IMR-90 (cell line): ENCODE results near the gene UBALD1. TPM values are rescaled to one million over a fixed set of nuclear protein-coding genes. Genes with fewer than 3 reads are reported as not detected.

Experiments
- ATAC-seq: fragments of 200-7000 bp; cut with Tn5 transposase; 2 replicates; pipeline ENCODE4 v1.9.1; 2020; ENCODE audit warnings: low read depth, mild to moderate bottlenecking, moderate library complexity
- BruUV-seq: library from RNA; stranded (reverse); fragments of 400-500 nt; replicated peaks from 2 replicates; lab custom pipeline; 2021; lab: Mats Ljungman, UMichigan
- CTCF ChIA-PET: fragments of 300-600 bp; formaldehyde crosslinking; extraction: SDS; loops from one replicate; lab custom pipeline; 2021; ENCODE audit warnings: antibody characterized with exemption; lab: Yijun Ruan, JAX
- POLR2A ChIA-PET: fragments of 300-600 bp; sonication (Branson Sonifier 250); formaldehyde crosslinking; loops from one replicate; lab custom pipeline; 2022; ENCODE audit warnings: antibody characterized with exemption; ENCODE audit not compliant: unreplicated experiment; lab: Charles Lee
- DNase-seq: peaks from one replicate; pipeline ENCODE4 v3.0.0; 2013
- H2AFZ ChIP-seq: replicated peaks from 2 replicates; pipeline ENCODE3; 2013; ENCODE audit warnings: low read length, mild to moderate bottlenecking; ENCODE audit not compliant: poor library complexity
- H2AK5ac ChIP-seq: 2 replicates; pipeline ENCODE4 v1.6.1; 2013; ENCODE audit warnings: low read depth, low read length, inconsistent platforms
- H2AK9ac ChIP-seq: replicated peaks from 2 replicates; pipeline ENCODE3; 2013; ENCODE audit warnings: mild to moderate bottlenecking, low read depth, low read length, moderate library complexity; ENCODE audit not compliant: poor library complexity
- H2BK120ac ChIP-seq: 2 replicates; pipeline ENCODE4 v1.6.1; 2013; ENCODE audit warnings: low read depth, low read length, inconsistent platforms
- H2BK15ac ChIP-seq: 3 replicates; pipeline ENCODE4 v1.6.1; 2013; ENCODE audit warnings: low read depth, low read length, inconsistent platforms
- H2BK20ac ChIP-seq: 2 replicates; pipeline ENCODE4 v1.6.1; 2013; ENCODE audit warnings: low read depth, mild to moderate bottlenecking, inconsistent platforms, low read length, moderate library complexity
- H2BK5ac ChIP-seq: 2 replicates; pipeline ENCODE4 v1.6.1; 2013; ENCODE audit warnings: mild to moderate bottlenecking, low read depth, low read length, inconsistent platforms; ENCODE audit not compliant: poor library complexity, severe bottlenecking
- H3K14ac ChIP-seq: replicated peaks from 2 replicates; pipeline ENCODE4 v1.6.1; 2013; ENCODE audit warnings: low read depth, low read length, inconsistent platforms
- H3K18ac ChIP-seq: 2 replicates; pipeline ENCODE4 v1.6.1; 2013; ENCODE audit warnings: low read depth, low read length, control low read depth
- H3K23ac ChIP-seq: 2 replicates; pipeline ENCODE4 v1.6.1; 2013; ENCODE audit warnings: low read depth, low read length, inconsistent platforms
- H3K27ac ChIP-seq: 2 replicates; pipeline ENCODE4 v1.5.1; 2013; ENCODE audit warnings: mild to moderate bottlenecking, control low read depth, low read length; ENCODE audit not compliant: insufficient read depth
- H3K27me3 ChIP-seq: 2 replicates; pipeline ENCODE4 v1.6.1; 2013; ENCODE audit warnings: low read length; ENCODE audit not compliant: control insufficient read depth, insufficient read depth
- H3K36me3 ChIP-seq: 2 replicates; pipeline ENCODE4 v1.6.1; 2013; ENCODE audit warnings: low read length, mixed read lengths; ENCODE audit not compliant: control insufficient read depth, insufficient read depth
- H3K4ac ChIP-seq: 2 replicates; pipeline ENCODE4 v1.6.1; 2013; ENCODE audit warnings: low read depth, low read length, inconsistent platforms
- H3K4me1 ChIP-seq: 2 replicates; pipeline ENCODE4 v1.6.1; 2013; ENCODE audit warnings: low read length, mixed read lengths; ENCODE audit not compliant: control insufficient read depth, insufficient read depth
- H3K4me2 ChIP-seq: 2 replicates; pipeline ENCODE4 v1.6.1; 2013; ENCODE audit warnings: low read depth, mild to moderate bottlenecking, control low read depth, low read length, moderate library complexity
- H3K4me3 ChIP-seq: 2 replicates; pipeline ENCODE4 v1.5.1; 2013; ENCODE audit warnings: low read depth, mild to moderate bottlenecking, control low read depth, low read length, moderate library complexity; ENCODE audit not compliant: insufficient read depth
- H3K56ac ChIP-seq: 2 replicates; pipeline ENCODE4 v1.6.1; 2013; ENCODE audit warnings: low read length, inconsistent platforms; ENCODE audit not compliant: insufficient read depth; ENCODE audit errors: extremely low read depth
- H3K79me1 ChIP-seq, 2 experiments: 2 replicates each; pipeline ENCODE4 v1.6.1; 2013; ENCODE audit warnings: low read length in 2 of 2, inconsistent platforms in 1 of 2, low read depth in 1 of 2
- H3K9ac ChIP-seq: 2 replicates; pipeline ENCODE4 v1.6.1; 2013; ENCODE audit warnings: low read depth, low read length, control low read depth
- H3K9me1 ChIP-seq: 2 replicates; pipeline ENCODE4 v1.6.1; 2013; ENCODE audit warnings: low read length, inconsistent platforms; ENCODE audit not compliant: insufficient read depth
- H3K9me3 ChIP-seq: 2 replicates; pipeline ENCODE4 v1.6.1; 2013; ENCODE audit warnings: low read length; ENCODE audit not compliant: control insufficient read depth, insufficient read depth
- H4K20me1 ChIP-seq: 2 replicates; pipeline ENCODE4 v1.6.1; 2013; ENCODE audit warnings: low read length, inconsistent platforms; ENCODE audit not compliant: insufficient read depth
- H4K5ac ChIP-seq: 2 replicates; pipeline ENCODE4 v1.6.1; 2013; ENCODE audit warnings: mild to moderate bottlenecking, low read depth, low read length, control low read depth
- H4K8ac ChIP-seq, 2 experiments: 2 replicates each; pipeline ENCODE4 v1.6.1; 2013; ENCODE audit warnings: low read depth in 2 of 2, low read length in 2 of 2, control low read depth in 1 of 2, inconsistent platforms in 1 of 2
- H4K91ac ChIP-seq: 2 replicates; pipeline ENCODE4 v1.6.1; 2013; ENCODE audit warnings: low read depth, low read length, inconsistent platforms; ENCODE audit not compliant: insufficient read depth
- BHLHE40 ChIP-seq: fragments of 150-350 bp; IDR thresholded peaks from 2 replicates; pipeline ENCODE4 v1.6.1; 2016; ENCODE audit warnings: mild to moderate bottlenecking, low read depth, low read length
- CEBPB ChIP-seq: IDR thresholded peaks from 2 replicates; pipeline ENCODE4 v1.6.1; 2012; ENCODE audit warnings: low read depth, low read length, improper control_type of control experiment
- CHD1 ChIP-seq: IDR thresholded peaks from 2 replicates; pipeline ENCODE4 v1.6.1; 2012; ENCODE audit warnings: low read depth, low read length, improper control_type of control experiment
- CTCF ChIP-seq: conservative IDR thresholded peaks from 2 replicates; pipeline ENCODE4 v1.5.1; 2012; ENCODE audit warnings: mild to moderate bottlenecking, low read depth, low read length, improper control_type of control experiment
- ELK1 ChIP-seq: fragments of 150-350 bp; IDR thresholded peaks from 2 replicates; pipeline ENCODE4 v1.6.1; 2016; ENCODE audit warnings: low read depth, mild to moderate bottlenecking, low read length, moderate library complexity, borderline replicate concordance
- FOS ChIP-seq: fragments of 150-350 bp; IDR thresholded peaks from 2 replicates; pipeline ENCODE4 v1.6.1; 2016; ENCODE audit warnings: low read depth, low read length
- MAFK ChIP-seq: IDR thresholded peaks from 2 replicates; pipeline ENCODE4 v1.6.1; 2012; ENCODE audit warnings: low read depth, low read length, improper control_type of control experiment
- MAZ ChIP-seq: IDR thresholded peaks from 2 replicates; pipeline ENCODE4 v1.6.1; 2012; ENCODE audit warnings: low read depth, mild to moderate bottlenecking, low read length, improper control_type of control experiment, moderate library complexity, borderline replicate concordance
- MXI1 ChIP-seq: IDR thresholded peaks from 2 replicates; pipeline ENCODE4 v1.6.1; 2012; ENCODE audit warnings: low read depth, mild to moderate bottlenecking, low read length, moderate library complexity, borderline replicate concordance
- NFE2L2 ChIP-seq: fragments of 150-350 bp; IDR thresholded peaks from 2 replicates; pipeline ENCODE4 v1.6.1; 2016; ENCODE audit warnings: low read depth, mild to moderate bottlenecking, low read length
- POLR2A ChIP-seq: IDR thresholded peaks from 2 replicates; pipeline ENCODE4 v1.6.1; 2012; ENCODE audit warnings: mild to moderate bottlenecking, low read depth, low read length
- RAD21 ChIP-seq: IDR thresholded peaks from 2 replicates; pipeline ENCODE4 v1.6.1; 2012; ENCODE audit warnings: low read length, improper control_type of control experiment
- RCOR1 ChIP-seq: IDR thresholded peaks from 2 replicates; pipeline ENCODE4 v1.6.1; 2012; ENCODE audit warnings: mild to moderate bottlenecking, low read length, improper control_type of control experiment; ENCODE audit not compliant: insufficient replicate concordance
- RFX5 ChIP-seq: IDR thresholded peaks from 2 replicates; pipeline ENCODE4 v1.8.0; 2012; ENCODE audit warnings: low read depth, mild to moderate bottlenecking, low read length, moderate library complexity
- SMC3 ChIP-seq: fragments of 150-350 bp; IDR thresholded peaks from 2 replicates; pipeline ENCODE4 v1.6.1; 2016; ENCODE audit warnings: low read depth, mild to moderate bottlenecking, antibody characterized with exemption, low read length, moderate library complexity
- USF2 ChIP-seq: fragments of 150-350 bp; IDR thresholded peaks from 2 replicates; pipeline ENCODE4 v1.6.1; 2017; ENCODE audit warnings: mild to moderate bottlenecking, antibody characterized with exemption, low read length, low read depth
- WGBS, 2 experiments: methylation state at CpG; one replicate each; pipeline versions ENCODE4 v1.1.5 to v1.1.7; 2013; ENCODE audit warnings: missing lambda C conversion rate in 2 of 2; ENCODE audit not compliant: insufficient read length in 1 of 2; ENCODE audit errors: extremely low coverage in 2 of 2; 5-methylcytosine and 5-hydroxymethylcytosine counted together
- dilution Hi-C: fragments of 300-500 bp; cut with HindIII; formaldehyde crosslinking; loops from one replicate; pipeline ENCODE4 v1.14.3; 2018; ENCODE audit warnings: low sequenced_read_pairs; ENCODE audit not compliant: unreplicated experiment
- in situ Hi-C: fragments of 300-500 bp; cut with MboI; formaldehyde crosslinking; loops from 3 replicates; pipeline ENCODE4 v1.14.3; 2019; ENCODE audit warnings: low sequenced_read_pairs, inconsistent platforms, mixed read lengths
- intact Hi-C: fragments of 100-400 bp; cut with micrococcal nuclease; formaldehyde crosslinking; loops from 2 replicates; pipeline ENCODE4 v1.10.0; 2022
- polyA plus RNA-seq, 3 experiments: library from polyadenylated mRNA; depleted of rRNA; stranded (reverse); fragments of >200 nt; gene quantifications; 2 replicates each; pipeline ENCODE4 v1.2.3, GENCODE V29; 2012; ENCODE audit warnings: low replicate concordance in 1 of 3
- total RNA-seq: library from RNA; depleted of rRNA; stranded (reverse); fragments of >200 nt; gene quantifications from 2 replicates; pipeline ENCODE4 v1.2.3, GENCODE V29; 2012

Gene UBALD1
- total and polyA plus RNA-seq, 2 of the 4 experiments (the other 2 are of a cell fraction): 1.3 to 14.5 TPM

- peaks cover 22% of the 10 kb centered on the region for H3K9me1 ChIP-seq
Measured at GRCh38 chr16:4636196-4636595, 21.5 kb upstream of the UBALD1 start.

More at GRCh38 chr16:4636196-4636595, 21.5 kb upstream of the UBALD1 start:
- Histone ChIP-seq H2BK120ac (no peak overlapping the region), H4K91ac (no peak overlapping the region), H3K79me1 (peaks cover 23 to 79% of the 10 kb centered on the region in 2 experiments), H3K14ac (no peak overlapping the region), H3K4me2 (no peak overlapping the region), H3K4me1 (peaks cover 2% of the 10 kb centered on the region; the same call in 1 of the 2 replicates), H3K36me3 (peaks cover 19% of the 10 kb centered on the region), H2BK15ac (no peak overlapping the region), H4K8ac (no peak overlapping the region), H2BK20ac (no peak overlapping the region), H3K23ac (no peak overlapping the region), H4K5ac (no peak overlapping the region), H3K4me3 (no peak overlapping the region), H3K9me3 (peaks cover 6% of the 10 kb centered on the region; the same call in 1 of the 2 replicates), H4K20me1 (peaks cover 85% of the 10 kb centered on the region), H3K27ac (no peak overlapping the region), H2AFZ (no peak overlapping the region), H3K9ac (no peak overlapping the region), H2AK5ac (no peak overlapping the region), H2BK5ac (no peak overlapping the region), H3K56ac (no peak overlapping the region), H3K18ac (no peak overlapping the region), H2AK9ac (no peak overlapping the region), H3K27me3 (no peaks in the 10 kb centered on the region), H3K4ac (no peak overlapping the region)
- DNase-seq (no peak), ATAC-seq (no peak)
- no TSS peak for BruUV-seq
- WGBS, 2 experiments: no CpG with 5 or more reads among the region's 13 CpGs
- intact Hi-C loops: no loop called here
- in situ Hi-C loops: no loop called here
- CTCF ChIA-PET: no interaction called here
- dilution Hi-C loops: no loop called here
- POLR2A ChIA-PET: no interaction called here
- TF ChIP-seq FOS (no peak), POLR2A (no peak), MXI1 (no peak), BHLHE40 (no peak), MAFK (no peak), NFE2L2 (no peak), RCOR1 (no peak), MAZ (no peak), SMC3 (no peak), ELK1 (no peak), CTCF (no peak), CHD1 (no peak), USF2 (no peak), CEBPB (no peak), RAD21 (no peak), RFX5 (no peak)
